ENCODE measurements around the gene COX8A.

DNA sequence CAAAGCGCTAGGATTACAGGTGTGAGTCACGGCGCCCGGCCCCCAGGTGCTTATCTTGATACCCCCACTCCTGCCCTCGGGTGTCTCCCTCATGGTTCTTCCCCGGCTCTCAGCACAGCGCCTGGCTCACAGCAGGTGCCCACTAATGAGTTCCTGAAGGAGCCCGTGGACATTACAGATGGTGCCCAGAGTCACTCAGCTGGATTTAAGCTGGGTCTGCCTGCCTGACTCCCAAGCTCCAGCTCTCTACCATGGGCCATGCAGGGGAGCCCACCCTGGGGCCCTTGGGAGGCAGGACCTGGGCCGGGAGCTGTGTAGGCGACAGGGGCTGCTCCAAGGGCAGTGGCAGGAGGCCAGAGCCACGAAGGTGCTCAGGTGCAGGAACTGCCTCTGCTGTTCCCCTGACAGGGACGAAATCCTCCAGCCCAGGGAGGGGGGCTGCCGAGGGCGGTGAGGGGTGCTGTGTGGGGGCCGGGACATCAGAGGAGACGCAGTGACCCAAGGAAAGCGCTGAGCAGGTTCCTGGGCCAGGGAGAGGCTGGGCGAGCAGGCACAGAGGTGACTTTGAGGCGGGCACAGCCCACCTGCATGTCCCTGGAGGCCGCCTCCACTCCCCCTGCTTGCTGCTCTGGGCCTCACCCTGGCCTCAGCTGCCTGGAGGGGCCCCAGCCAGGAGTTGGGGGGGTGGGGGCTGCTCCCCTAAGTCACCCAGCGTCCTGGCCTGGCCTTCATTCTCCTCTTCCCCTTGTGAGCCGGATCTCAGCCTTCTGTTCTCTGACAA, 46.7 kb downstream of the COX8A start:
- TF ChIP-seq, protein P1, sequence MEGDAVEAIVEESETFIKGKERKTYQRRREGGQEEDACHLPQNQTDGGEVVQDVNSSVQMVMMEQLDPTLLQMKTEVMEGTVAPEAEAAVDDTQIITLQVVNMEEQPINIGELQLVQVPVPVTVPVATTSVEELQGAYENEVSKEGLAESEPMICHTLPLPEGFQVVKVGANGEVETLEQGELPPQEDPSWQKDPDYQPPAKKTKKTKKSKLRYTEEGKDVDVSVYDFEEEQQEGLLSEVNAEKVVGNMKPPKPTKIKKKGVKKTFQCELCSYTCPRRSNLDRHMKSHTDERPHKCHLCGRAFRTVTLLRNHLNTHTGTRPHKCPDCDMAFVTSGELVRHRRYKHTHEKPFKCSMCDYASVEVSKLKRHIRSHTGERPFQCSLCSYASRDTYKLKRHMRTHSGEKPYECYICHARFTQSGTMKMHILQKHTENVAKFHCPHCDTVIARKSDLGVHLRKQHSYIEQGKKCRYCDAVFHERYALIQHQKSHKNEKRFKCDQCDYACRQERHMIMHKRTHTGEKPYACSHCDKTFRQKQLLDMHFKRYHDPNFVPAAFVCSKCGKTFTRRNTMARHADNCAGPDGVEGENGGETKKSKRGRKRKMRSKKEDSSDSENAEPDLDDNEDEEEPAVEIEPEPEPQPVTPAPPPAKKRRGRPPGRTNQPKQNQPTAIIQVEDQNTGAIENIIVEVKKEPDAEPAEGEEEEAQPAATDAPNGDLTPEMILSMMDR (IDR thresholded peaks at IDR 0.05): no peak
- TF ChIP-seq POLR2AphosphoS5 (IDR thresholded peaks at IDR 0.05) (no peak), POLR2A (IDR thresholded peaks at IDR 0.05) (no peak), EP300 (IDR thresholded peaks at IDR 0.05) (no peak)

Data from gastroesophageal sphincter (tissue), 3 donors.